NCI-H2081 treated with DMSO at 0.1 percent for 48 hours (cell line): ENCODE data around the gene CFAP97D2.
"Not testable (repeated sequence)": the region's sequence is repeated elsewhere in the genome, so short reads cannot be mapped to it uniquely, and the experiment has no call there.

Experiments used
- DNase-seq: peaks from one replicate; lab custom pipeline; 2025; lab: John Stamatoyannopoulos, UW

Gene CFAP97D2

GRCh38 chr13:114143806-114144605 lies 35.1 kb upstream of the CFAP97D2 start:
- no peak for DNase-seq

GRCh38 chr13:114144606-114145244 lies 34.3 kb upstream of the CFAP97D2 start:
- DNase-seq, result no peak

- DNase-seq, result no peak
Measured at GRCh38 chr13:114145256-114145655, 33.8 kb upstream of the CFAP97D2 start.

GRCh38 chr13:114145722-114146121 lies 33.3 kb upstream of the CFAP97D2 start:
- DNase-seq, result no peak

GRCh38 chr13:114146173-114146572 lies 32.9 kb upstream of the CFAP97D2 start:
- DNase-seq, result no peak

- no peak for DNase-seq
Measured at GRCh38 chr13:114146629-114147028, 32.4 kb upstream of the CFAP97D2 start.

GRCh38 chr13:114147803-114148520 lies 31.1 kb upstream of the CFAP97D2 start:
- no peak for DNase-seq

GRCh38 chr13:114148521-114148855 lies 30.6 kb upstream of the CFAP97D2 start:
- DNase-seq, result no peak

GRCh38 chr13:114148886-114149285 lies 30.2 kb upstream of the CFAP97D2 start:
- not testable (repeated sequence) for DNase-seq

GRCh38 chr13:114149774-114150740 lies 29.0 kb upstream of the CFAP97D2 start:
- peak; percentile 56 for DNase-seq

- no peak for DNase-seq
Measured at GRCh38 chr13:114151031-114151430, 28.0 kb upstream of the CFAP97D2 start.

- no peak for DNase-seq
Measured at GRCh38 chr13:114151565-114152284, 27.3 kb upstream of the CFAP97D2 start.

GRCh38 chr13:114152285-114152645 lies 26.8 kb upstream of the CFAP97D2 start:
- no peak for DNase-seq

- DNase-seq, result no peak
Measured at GRCh38 chr13:114152831-114153371, 26.2 kb upstream of the CFAP97D2 start.

GRCh38 chr13:114153485-114154080 lies 25.5 kb upstream of the CFAP97D2 start:
- no peak for DNase-seq

GRCh38 chr13:114154476-114154875 lies 24.6 kb upstream of the CFAP97D2 start:
- no peak for DNase-seq

- DNase-seq, result no peak
Measured at GRCh38 chr13:114155320-114155719, 23.7 kb upstream of the CFAP97D2 start.

GRCh38 chr13:114155926-114156883 lies 22.9 kb upstream of the CFAP97D2 start:
- no peak for DNase-seq

- no peak for DNase-seq
Measured at GRCh38 chr13:114157869-114158495, 21.1 kb upstream of the CFAP97D2 start.
